AG09319 (cell line): ENCODE data around the gene BLM.
"Not testable (repeated sequence)": the region's sequence is repeated elsewhere in the genome, so short reads cannot be mapped to it uniquely, and the experiment has no call there.

Source experiments
- DNase-seq: peaks from one replicate; pipeline ENCODE4 v3.0.0-alpha.2; 2010; ENCODE audit warnings: low read depth; ENCODE audit errors: extremely low read depth
- TF ChIP-seq, protein P1 (sequence below): IDR thresholded peaks from 2 replicates; pipeline ENCODE4 v1.5.1; 2011; ENCODE audit warnings: low read depth, mild to moderate bottlenecking, inconsistent platforms, low read length, moderate library complexity

The BLM gene

DNA sequence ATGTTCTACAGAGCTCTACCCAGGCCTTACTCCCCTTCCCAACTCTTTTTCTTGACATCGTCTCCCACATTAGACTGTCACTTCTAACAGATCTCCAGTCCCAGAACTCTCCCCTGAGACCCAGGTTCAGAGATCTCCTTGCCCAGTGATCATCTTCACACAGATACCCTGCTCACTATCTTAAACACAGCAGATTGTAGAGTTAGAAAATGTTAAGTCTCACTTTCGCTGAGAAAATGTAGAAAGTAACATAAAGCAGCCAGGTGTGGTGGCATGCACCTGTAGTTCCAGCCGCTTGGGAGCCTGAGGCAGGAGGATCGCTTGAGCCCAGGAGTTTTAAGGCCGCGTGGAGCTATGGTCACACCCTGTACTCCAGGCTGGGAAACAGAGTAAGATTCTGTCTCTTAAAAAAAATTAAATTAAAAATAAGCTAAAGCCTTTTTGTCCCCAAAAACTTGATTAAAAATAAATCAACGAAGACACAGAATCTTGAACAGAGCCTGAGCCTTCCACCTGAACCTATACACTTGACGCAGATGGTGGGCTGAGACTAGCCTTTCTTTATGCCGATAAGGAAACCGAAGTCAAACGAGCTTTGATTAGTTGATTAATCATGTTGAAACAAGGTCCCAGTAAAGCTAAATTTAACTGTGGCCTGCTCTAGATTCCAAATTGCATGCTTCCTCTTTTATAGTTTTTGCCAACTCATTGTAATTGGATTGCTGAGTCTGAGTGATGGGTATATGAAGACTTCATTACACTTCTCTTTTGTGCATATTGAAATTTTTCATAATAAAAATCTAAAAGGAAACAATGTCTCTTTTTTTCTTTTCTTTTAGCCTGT is 31.3 kb upstream of the BLM start:
- no peak for DNase-seq
- TF ChIP-seq, protein P1, sequence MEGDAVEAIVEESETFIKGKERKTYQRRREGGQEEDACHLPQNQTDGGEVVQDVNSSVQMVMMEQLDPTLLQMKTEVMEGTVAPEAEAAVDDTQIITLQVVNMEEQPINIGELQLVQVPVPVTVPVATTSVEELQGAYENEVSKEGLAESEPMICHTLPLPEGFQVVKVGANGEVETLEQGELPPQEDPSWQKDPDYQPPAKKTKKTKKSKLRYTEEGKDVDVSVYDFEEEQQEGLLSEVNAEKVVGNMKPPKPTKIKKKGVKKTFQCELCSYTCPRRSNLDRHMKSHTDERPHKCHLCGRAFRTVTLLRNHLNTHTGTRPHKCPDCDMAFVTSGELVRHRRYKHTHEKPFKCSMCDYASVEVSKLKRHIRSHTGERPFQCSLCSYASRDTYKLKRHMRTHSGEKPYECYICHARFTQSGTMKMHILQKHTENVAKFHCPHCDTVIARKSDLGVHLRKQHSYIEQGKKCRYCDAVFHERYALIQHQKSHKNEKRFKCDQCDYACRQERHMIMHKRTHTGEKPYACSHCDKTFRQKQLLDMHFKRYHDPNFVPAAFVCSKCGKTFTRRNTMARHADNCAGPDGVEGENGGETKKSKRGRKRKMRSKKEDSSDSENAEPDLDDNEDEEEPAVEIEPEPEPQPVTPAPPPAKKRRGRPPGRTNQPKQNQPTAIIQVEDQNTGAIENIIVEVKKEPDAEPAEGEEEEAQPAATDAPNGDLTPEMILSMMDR, result no peak

DNA sequence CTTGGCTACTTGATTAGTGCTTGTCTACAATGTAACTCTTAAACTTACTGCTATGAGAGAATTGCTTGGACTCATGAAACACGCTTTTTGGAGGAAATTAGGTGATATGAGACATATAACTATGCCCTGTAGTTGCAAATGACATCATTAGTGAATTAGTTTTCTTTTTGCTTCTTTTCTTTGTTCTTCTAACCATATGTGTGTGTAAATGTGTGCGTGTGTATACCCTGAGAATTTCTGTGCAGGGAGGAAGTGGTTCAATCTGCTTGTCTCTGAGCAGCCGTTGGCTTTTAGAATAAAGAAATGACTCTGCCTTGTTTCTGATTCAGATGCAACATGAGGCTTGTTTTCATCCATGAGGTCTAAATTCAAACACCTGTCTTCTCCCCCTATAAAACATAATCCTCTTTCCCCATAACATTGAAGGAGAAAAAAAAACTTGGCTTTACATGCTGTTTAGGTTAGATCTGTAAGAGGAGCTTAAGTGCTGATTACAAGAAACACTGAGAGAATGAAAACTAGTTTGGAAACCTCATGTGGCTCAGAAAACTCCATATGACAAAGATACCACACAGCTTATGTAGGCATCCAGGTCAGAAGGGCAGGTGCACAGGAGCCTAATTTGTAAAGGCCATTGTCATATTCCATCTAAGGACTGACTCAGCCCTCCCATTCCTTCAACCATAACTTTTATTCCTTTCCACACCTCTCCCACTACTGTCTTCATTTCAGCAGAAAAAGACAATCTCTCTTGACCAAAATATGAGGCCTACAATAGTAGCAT is 30.5 kb upstream of the BLM start:
- DNase-seq, result no peak
- TF ChIP-seq, protein P1, result no peak

DNA sequence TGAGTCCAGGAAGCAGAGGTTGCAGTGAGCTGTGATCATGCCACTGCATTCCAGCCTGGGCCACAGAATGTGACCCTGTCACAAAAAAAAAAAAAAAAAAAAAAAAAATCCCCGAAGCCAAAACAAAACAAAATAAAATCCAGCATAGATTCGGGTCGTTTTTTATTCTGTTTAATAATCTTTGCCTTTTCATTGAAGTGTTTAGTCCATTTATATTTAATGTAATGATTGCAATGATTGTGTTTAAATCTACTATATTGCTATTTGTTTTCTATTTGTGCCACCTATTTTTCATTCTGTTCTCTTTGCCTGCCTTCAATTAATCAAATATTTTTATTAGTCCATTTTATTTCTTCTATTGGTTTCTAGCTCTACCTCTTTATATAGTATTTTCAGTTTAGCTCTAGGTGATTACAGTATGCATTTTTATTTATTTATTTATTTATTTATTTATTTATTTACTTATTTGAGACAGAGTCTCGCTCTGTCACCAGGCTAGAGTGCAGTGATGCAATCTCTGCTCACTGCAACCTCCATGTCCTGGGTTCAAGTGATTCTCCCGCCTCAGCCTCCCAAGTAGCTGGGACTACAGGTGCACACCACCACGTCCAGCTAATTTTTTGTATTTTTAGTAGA is 27.7 kb upstream of the BLM start:
- DNase-seq, result not testable (repeated sequence)

DNA sequence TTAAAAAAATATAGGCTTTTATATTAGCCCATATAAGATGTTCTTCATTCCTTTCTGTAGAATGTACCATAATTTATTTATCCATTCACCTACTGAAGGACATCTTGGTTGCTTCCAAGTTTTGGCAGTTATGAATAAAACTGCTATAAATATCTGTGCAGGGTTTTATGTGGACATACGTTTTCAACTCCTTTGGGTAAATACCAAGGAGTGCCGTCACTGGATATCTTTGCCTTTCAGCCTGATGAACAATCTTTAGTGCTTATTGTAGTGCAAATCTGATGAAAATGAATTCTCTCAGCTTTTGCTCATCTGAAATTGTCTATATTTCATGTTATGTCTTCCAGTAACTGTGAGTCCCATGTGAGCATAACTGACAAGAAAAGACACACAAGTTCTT is 26.6 kb upstream of the BLM start:
- TF ChIP-seq, protein P1, result no peak
- DNase-seq, result no peak

DNA sequence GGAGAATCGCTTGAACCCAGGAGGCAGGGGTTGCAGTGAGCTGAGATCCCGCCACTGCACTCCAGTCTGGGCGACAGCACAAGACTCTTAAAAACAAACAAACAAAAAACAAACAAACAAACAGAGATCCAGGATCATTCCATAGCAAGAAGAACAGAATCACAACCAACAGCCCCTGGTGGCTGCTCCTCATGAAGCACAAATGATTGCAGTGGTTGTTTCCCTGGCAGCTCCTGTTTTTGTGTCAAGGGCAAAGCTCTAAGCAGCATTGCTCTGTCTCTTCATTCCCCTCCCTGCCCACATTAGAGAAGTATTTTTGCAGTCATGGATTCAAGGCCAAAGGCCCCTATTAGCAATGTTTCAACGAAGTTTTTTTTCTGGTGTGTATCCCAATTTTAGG is 25.8 kb upstream of the BLM start:
- no peak for DNase-seq
- TF ChIP-seq, protein P1, result no peak; the same call in none of the 2 replicates

DNA sequence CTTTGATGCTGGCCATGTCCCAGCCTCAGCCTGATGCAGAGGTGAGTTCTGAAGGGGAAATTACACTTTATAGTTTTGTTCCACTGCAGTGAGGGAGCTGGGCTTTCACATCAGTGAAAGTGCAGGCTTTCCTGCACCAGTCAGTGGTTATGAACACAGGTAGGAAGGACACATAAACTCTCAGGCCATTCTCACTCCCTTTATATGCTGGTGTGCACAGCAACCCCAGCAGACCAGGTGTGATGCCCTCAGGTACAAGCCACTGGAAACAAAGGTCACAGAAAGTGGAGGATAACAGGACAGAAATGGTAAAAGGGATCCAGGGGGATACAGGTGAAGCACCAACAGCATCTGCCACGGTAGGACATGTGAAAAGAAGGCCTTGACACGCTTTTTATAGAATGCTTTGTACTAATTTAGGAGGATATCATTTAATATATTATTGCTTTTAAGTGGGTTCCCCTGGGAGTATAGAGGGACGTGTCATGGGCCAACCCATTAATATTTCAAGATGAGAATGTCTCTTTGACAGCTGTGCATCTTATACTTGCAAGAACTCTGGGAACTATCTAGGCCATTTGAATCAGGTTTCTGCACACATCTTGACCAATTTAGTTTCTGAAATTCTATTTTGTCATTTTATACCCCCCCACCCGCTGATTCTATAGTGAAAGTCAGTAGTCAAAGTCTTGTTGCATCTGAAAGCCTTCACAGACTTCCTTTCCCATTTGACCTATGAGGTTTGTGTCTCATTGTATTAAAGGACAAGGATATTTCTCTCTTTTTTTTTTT is 25.0 kb upstream of the BLM start:
- DNase-seq, result no peak
- TF ChIP-seq, protein P1, result no peak

DNA sequence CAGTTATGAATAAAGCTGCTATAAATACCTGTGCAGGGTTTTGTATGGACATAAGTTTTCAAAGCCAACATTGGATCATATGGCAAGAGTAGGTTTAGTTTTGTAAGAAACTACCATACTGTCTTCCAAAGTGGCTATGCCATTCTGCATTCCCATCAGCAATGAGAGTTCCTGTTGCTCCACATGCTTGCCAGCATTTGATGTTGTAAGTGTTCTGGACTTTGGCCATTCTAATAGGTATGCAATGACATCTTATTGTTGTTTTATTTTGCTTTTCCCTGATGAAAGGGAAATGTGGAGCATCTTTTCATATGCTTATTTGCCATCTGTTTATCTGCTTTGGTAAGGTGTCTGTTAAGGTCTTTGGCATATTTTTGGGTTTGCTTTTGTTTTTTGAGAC is 22.2 kb upstream of the BLM start:
- TF ChIP-seq, protein P1, result no peak

More for the DNA sequence above, 22.2 kb upstream of the BLM start:
- no peak for DNase-seq
